ENCODE measurements around the gene MAD2L1.
"Not testable (repeated sequence)": the region's sequence is repeated elsewhere in the genome, so short reads cannot be mapped to it uniquely, and the experiment has no call there.

MAD2L1 gene

DNA sequence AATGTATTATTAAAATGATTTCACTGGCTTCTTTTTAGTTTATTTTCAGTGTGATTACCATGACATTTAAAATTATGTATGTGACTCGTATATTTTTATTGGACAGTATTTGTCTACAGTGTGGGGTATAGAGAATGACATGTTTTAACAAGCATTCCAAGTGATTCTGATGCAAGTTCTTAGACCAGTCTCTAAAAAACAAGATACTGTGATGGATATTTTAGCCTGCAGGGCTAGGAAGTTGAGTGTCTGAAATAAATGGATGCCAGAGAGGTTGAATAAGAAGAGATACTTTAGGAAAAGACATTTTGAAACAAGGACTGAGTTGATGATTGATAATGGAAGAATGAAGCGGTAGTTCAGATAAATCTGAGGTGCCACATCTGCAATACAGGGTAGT is 3.5 kb upstream of the MAD2L1 start:
- TF ChIP-seq, protein P1, sequence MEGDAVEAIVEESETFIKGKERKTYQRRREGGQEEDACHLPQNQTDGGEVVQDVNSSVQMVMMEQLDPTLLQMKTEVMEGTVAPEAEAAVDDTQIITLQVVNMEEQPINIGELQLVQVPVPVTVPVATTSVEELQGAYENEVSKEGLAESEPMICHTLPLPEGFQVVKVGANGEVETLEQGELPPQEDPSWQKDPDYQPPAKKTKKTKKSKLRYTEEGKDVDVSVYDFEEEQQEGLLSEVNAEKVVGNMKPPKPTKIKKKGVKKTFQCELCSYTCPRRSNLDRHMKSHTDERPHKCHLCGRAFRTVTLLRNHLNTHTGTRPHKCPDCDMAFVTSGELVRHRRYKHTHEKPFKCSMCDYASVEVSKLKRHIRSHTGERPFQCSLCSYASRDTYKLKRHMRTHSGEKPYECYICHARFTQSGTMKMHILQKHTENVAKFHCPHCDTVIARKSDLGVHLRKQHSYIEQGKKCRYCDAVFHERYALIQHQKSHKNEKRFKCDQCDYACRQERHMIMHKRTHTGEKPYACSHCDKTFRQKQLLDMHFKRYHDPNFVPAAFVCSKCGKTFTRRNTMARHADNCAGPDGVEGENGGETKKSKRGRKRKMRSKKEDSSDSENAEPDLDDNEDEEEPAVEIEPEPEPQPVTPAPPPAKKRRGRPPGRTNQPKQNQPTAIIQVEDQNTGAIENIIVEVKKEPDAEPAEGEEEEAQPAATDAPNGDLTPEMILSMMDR (conservative IDR thresholded peaks at IDR 0.05; ENCODE audit: low read length), result no peak
- TF ChIP-seq EZH2phosphoT487 (IDR thresholded peaks at IDR 0.05; ENCODE audit: borderline replicate concordance), result no peak
- H3K27me3 ChIP-seq (ENCODE audit: insufficient read depth, low read length, poor library complexity, severe bottlenecking), result no peaks in the 10 kb centered on the region
- H3K36me3 ChIP-seq (ENCODE audit: insufficient read depth, low read length), result no peaks in the 10 kb centered on the region
- peak overlapping the region; percentile 91 for H3K9ac ChIP-seq (ENCODE audit: low read depth, low read length, poor library complexity, severe bottlenecking)
- peak overlapping the region; percentile 92 for H3K4me2 ChIP-seq (ENCODE audit: low read depth, low read length, poor library complexity, severe bottlenecking)
- no peak overlapping the region for H3K4me3 ChIP-seq (ENCODE audit: low read length, poor library complexity, severe bottlenecking)
- no peaks in the 10 kb centered on the region for H3K9me3 ChIP-seq (ENCODE audit: insufficient read depth, low read depth, low read length)
- H3K9me2 ChIP-seq (replicated peaks; ENCODE audit: low read depth, low read length), result no peaks in the 10 kb centered on the region
- H3K4me1 ChIP-seq (ENCODE audit: insufficient read depth, low read length, poor library complexity, severe bottlenecking), result peaks cover 26% of the 10 kb centered on the region
- peaks cover 35% of the 10 kb centered on the region for H3K79me2 ChIP-seq (ENCODE audit: insufficient read depth, low read length)
- no peak overlapping the region for H2AFZ ChIP-seq (ENCODE audit: low read length)
- H4K20me1 ChIP-seq (ENCODE audit: insufficient read depth, low read length, poor library complexity, severe bottlenecking), result peaks cover 13% of the 10 kb centered on the region
- no peaks in the 10 kb centered on the region for H3F3A ChIP-seq (ENCODE audit: low read depth)

DNA sequence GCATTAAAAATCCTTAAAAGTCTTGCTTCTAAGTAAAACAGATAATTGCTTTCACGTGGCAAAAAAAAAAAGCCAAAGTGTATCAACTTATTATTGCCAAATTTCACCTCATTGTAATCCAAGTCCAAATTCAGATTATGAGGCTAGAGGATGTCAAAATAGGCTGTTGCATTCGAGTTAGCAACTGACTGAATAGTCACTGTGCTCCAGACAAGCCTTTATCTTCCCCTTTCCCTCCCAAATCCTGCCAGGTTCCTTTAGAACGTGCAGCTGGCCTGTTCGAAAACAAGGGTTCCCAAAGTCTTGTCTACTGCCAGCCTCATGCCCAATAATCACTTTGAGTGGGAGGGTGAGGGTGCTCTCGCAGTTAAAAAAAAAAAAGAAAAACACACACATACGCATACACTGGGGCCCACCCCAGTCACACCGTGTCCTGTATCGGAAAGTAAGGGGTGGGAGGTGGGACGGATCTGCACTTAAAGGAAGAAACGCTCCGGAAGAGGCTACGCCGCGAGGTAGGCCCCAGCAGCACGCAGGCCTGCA is 603 bp downstream of the MAD2L1 start:
- H3K27me3 ChIP-seq (ENCODE audit: insufficient read depth, low read length, poor library complexity, severe bottlenecking), result no peaks in the 10 kb centered on the region
- H3K4me1 ChIP-seq (ENCODE audit: insufficient read depth, low read length, poor library complexity, severe bottlenecking), result peaks cover 56% of the 10 kb centered on the region
- peak overlapping the region; percentile 91 for H3K9ac ChIP-seq (ENCODE audit: low read depth, low read length, poor library complexity, severe bottlenecking)
- no peaks in the 10 kb centered on the region for H3F3A ChIP-seq (ENCODE audit: low read depth)
- no peak for TF ChIP-seq EZH2phosphoT487 (IDR thresholded peaks at IDR 0.05; ENCODE audit: borderline replicate concordance)
- TF ChIP-seq, protein P1 (conservative IDR thresholded peaks at IDR 0.05; ENCODE audit: low read length), result no peak
- H3K4me2 ChIP-seq (ENCODE audit: low read depth, low read length, poor library complexity, severe bottlenecking), result peak overlapping the region; percentile 92
- peak overlapping the region; percentile 83 for H3K4me3 ChIP-seq (ENCODE audit: low read length, poor library complexity, severe bottlenecking)
- H3K79me2 ChIP-seq (ENCODE audit: insufficient read depth, low read length), result peaks cover 74% of the 10 kb centered on the region
- H3K36me3 ChIP-seq (ENCODE audit: insufficient read depth, low read length), result no peaks in the 10 kb centered on the region
- H3K9me3 ChIP-seq (ENCODE audit: insufficient read depth, low read depth, low read length), result no peaks in the 10 kb centered on the region
- peak overlapping the region; percentile 90 for H2AFZ ChIP-seq (ENCODE audit: low read length)
- H3K9me2 ChIP-seq (replicated peaks; ENCODE audit: low read depth, low read length), result no peaks in the 10 kb centered on the region
- H4K20me1 ChIP-seq (ENCODE audit: insufficient read depth, low read length, poor library complexity, severe bottlenecking), result peaks cover 52% of the 10 kb centered on the region

DNA sequence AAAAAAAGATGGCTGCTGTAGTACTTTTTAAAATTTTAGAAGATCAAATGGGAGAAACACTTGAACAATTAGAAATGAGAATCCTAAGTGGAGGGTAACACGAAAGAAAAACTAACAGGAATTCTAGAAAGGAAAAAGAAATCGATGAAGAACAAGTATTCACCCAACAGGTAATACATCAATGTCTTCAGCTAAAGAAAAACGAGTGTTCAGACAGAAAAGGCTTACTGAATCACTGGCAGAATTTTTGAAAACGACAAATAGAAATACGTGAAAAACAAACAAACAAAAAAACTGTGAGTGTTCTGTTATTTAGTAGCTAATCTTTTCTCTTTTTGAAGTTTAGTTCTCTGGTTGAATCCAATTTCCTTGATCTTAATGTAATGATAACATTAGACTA is 1.8 kb downstream of the MAD2L1 start:
- Histone ChIP-seq H3K9ac (ENCODE audit: low read depth, low read length, poor library complexity, severe bottlenecking) (peak overlapping the region; percentile 91), H3K9me3 (ENCODE audit: insufficient read depth, low read depth, low read length) (no peaks in the 10 kb centered on the region), H3K4me3 (ENCODE audit: low read length, poor library complexity, severe bottlenecking) (peak overlapping the region; percentile 83), H3K9me2 (replicated peaks; ENCODE audit: low read depth, low read length) (no peaks in the 10 kb centered on the region), H2AFZ (ENCODE audit: low read length) (no peak overlapping the region), H3K79me2 (ENCODE audit: insufficient read depth, low read length) (peaks cover 86% of the 10 kb centered on the region), H3F3A (ENCODE audit: low read depth) (no peaks in the 10 kb centered on the region), H4K20me1 (ENCODE audit: insufficient read depth, low read length, poor library complexity, severe bottlenecking) (peaks cover 64% of the 10 kb centered on the region), H3K27me3 (ENCODE audit: insufficient read depth, low read length, poor library complexity, severe bottlenecking) (no peaks in the 10 kb centered on the region), H3K4me1 (ENCODE audit: insufficient read depth, low read length, poor library complexity, severe bottlenecking) (peaks cover 61% of the 10 kb centered on the region), H3K4me2 (ENCODE audit: low read depth, low read length, poor library complexity, severe bottlenecking) (peak overlapping the region; percentile 92), H3K36me3 (ENCODE audit: insufficient read depth, low read length) (peaks cover 6% of the 10 kb centered on the region; the same call in 1 of the 2 replicates)
- TF ChIP-seq, protein P1 (conservative IDR thresholded peaks at IDR 0.05; ENCODE audit: low read length), result no peak
- TF ChIP-seq EZH2phosphoT487 (IDR thresholded peaks at IDR 0.05; ENCODE audit: borderline replicate concordance), result no peak

DNA sequence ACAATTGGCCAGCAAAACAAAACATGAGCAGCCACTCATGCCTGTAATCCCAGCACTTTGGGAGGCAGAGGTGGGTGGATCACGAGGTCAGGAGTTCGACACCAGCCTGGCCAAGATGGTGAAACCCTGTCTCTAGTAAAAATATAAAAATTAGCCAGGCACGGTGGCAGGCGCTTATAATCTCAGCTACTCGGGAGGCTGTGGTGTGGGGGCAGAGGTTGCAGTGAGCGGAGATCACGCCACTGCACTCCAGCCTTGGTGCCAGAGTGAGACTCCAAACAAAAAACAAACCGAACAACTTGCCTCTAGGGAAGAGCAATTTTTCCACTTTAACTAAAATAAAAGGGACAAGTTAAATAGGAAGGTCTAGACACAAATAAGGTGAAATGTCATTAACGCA is 2.9 kb downstream of the MAD2L1 start:
- H2AFZ ChIP-seq (ENCODE audit: low read length); H3K9me3 ChIP-seq (ENCODE audit: insufficient read depth, low read depth, low read length); H3K9me2 ChIP-seq (replicated peaks; ENCODE audit: low read depth, low read length); H3F3A ChIP-seq (ENCODE audit: low read depth); H3K27me3 ChIP-seq (ENCODE audit: insufficient read depth, low read length, poor library complexity, severe bottlenecking): not testable (repeated sequence)
- Histone ChIP-seq H3K79me2 (ENCODE audit: insufficient read depth, low read length) (peaks cover 86% of the 10 kb centered on the region), H4K20me1 (ENCODE audit: insufficient read depth, low read length, poor library complexity, severe bottlenecking) (peaks cover 73% of the 10 kb centered on the region), H3K4me1 (ENCODE audit: insufficient read depth, low read length, poor library complexity, severe bottlenecking) (peaks cover 60% of the 10 kb centered on the region), H3K9ac (ENCODE audit: low read depth, low read length, poor library complexity, severe bottlenecking) (peak overlapping the region; percentile 91), H3K4me3 (ENCODE audit: low read length, poor library complexity, severe bottlenecking) (peak overlapping the region; percentile 83), H3K36me3 (ENCODE audit: insufficient read depth, low read length) (peaks cover 12% of the 10 kb centered on the region; the same call in 1 of the 2 replicates), H3K4me2 (ENCODE audit: low read depth, low read length, poor library complexity, severe bottlenecking) (peak overlapping the region; percentile 92)

Data from Loucy (cell line).